Right renal pelvis (tissue), 4 donors: ENCODE results near the gene THEM5. TPM values are rescaled to one million over a fixed set of nuclear protein-coding genes. Genes with fewer than 3 reads are reported as not detected.
"Not testable (repeated sequence)": the region's sequence is repeated elsewhere in the genome, so short reads cannot be mapped to it uniquely, and the experiment has no call there.

ENCODE experiments used
- DNase-seq, 4 donors: peaks; one replicate each; pipeline ENCODE4 v3.0.0-alpha.2; 2013; ENCODE audit warnings: low read depth in 4 of 4, low spot score in 3 of 4, missing footprints in 1 of 4
- polyA plus RNA-seq, 4 donors: library from polyadenylated mRNA; unstranded; fragments of 120-200 nt; gene quantifications; one replicate each; pipeline ENCODE4 v1.2.1, GENCODE V29; 2013; ENCODE audit not compliant: insufficient read length in 4 of 4

THEM5 gene
- polyA plus RNA-seq, 4 donors: 0.60 to 1.3 (median 0.68) TPM

DNA sequence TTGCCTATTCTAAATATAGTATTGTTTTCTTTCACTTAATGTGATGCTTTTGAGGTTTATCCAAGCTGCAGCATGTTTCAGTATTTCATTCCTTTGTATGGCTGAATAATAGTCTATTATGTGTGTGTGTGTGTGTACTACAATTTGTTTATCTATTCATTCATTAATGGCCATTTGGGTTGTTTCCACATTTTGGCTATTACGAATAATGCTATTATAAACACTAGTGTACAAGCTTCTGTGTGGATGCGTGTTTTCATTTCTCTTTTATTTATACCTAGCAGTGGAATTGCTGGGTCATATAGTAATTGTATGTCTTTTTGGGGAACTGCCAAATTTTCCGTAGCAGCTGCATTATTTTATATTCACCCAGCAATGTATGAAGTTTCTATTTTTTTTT, 15.0 kb upstream of the THEM5 start:
- DNase-seq: peak in 2 of 4 donors; percentile 4 to 6

- DNase-seq: no peak
Observed at GRCh38 chr1:151867765-151868411, 14.4 kb upstream of the THEM5 start.

- no peak for DNase-seq
Observed at GRCh38 chr1:151867321-151867720, 13.8 kb upstream of the THEM5 start.

DNA sequence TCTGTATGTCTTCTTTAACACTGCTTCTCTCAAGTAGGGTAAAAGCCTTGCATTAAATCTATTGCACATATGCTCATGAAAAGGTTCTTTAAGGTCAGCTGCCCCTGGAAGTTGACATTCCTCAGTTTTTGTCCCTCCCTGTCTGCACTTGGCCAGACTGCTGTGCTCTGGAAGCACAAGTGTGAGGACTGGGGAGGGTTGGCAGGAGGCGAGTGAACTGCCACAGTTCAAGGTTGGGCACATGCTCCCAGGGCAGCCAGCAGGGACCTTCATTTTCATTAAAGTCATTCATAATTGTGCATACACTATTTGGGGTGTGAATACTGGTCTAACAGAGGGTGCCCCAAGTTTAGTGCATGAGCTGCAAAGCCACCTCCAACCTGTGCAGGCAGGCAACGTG, 10.9 kb upstream of the THEM5 start:
- no peak for DNase-seq

DNA sequence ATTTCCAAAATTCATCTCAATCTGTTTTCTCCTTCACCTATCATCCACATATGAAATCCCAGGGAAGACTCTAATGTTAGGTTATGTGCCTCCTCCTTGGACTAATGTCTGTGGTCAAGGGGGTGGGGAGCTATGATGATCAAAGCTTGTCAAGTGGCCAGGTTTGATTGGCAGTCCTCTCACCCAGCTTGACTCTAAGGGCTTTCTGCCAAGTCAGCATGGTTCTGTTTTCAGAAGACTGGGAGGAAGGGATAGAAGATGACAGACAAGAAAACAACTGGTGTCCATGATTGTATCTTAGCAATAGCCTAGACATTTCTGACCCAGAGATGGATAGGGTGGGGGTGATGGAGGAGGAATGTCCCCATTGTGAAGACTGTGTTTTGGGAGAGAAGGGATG, 9.1 kb upstream of the THEM5 start:
- DNase-seq: no peak

GRCh38 chr1:151860504-151861187, 7.1 kb upstream of the THEM5 start:
- DNase-seq: no peak

DNA sequence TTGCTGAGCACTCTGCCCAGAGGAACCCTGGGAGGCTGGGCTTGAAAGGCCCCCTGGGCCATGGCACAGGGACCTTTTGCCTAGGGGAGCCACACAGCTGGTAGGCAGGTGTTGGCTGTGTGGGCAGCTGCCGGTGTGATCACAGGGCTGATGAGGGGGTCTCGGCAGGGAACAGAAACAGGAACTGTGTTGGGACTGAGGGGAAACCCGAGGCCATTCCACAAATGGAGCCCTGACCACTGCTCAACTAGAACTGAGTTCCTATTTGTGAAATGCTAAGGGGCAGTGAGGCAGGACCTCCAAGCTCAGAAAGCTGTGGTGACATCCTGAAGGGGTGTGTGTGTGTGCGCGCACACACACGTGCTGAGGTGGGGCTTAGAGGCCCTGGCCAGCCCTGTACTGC, 6.4 kb upstream of the THEM5 start:
- DNase-seq: no peak

GRCh38 chr1:151858886-151859665, 5.6 kb upstream of the THEM5 start:
- DNase-seq: no peak

- no peak for DNase-seq
Observed at GRCh38 chr1:151858030-151858746, 4.7 kb upstream of the THEM5 start.

DNA sequence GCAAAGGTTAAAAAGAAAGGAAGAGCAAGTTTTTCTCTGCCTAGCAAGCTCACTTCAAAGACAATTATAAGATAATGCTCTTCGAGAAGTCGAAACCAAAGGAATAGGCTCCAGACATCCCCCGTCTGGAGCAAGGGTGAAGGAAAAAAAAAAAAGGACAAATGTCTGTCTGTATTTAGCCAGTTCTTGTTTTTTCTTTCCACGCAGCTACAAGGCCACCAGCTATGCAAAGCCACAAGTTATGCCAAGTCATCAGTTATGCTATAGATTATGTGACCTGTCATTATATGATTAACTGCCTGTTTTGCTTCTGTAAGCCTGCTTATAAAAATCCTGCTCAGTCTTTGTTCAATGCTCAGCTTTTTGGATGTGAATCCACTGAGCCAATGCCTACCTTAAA, 2.4 kb upstream of the THEM5 start:
- DNase-seq: no peak

GRCh38 chr1:151855516-151855915, 2.0 kb upstream of the THEM5 start:
- DNase-seq: not testable (repeated sequence)

- DNase-seq: no peak
Observed at GRCh38 chr1:151854658-151855057, 1.1 kb upstream of the THEM5 start.

GRCh38 chr1:151852733-151853132, 779 bp downstream of the THEM5 start:
- no peak for DNase-seq

- no peak for DNase-seq
Observed at GRCh38 chr1:151851886-151852285, 1.6 kb downstream of the THEM5 start.

GRCh38 chr1:151849871-151850270, 3.6 kb downstream of the THEM5 start:
- DNase-seq: no peak

- no peak for DNase-seq
Observed at GRCh38 chr1:151849126-151849525, 4.4 kb downstream of the THEM5 start.

GRCh38 chr1:151847867-151848596, 5.5 kb downstream of the THEM5 start:
- no peak for DNase-seq

GRCh38 chr1:151846686-151847237, 6.8 kb downstream of the THEM5 start:
- no peak for DNase-seq

DNA sequence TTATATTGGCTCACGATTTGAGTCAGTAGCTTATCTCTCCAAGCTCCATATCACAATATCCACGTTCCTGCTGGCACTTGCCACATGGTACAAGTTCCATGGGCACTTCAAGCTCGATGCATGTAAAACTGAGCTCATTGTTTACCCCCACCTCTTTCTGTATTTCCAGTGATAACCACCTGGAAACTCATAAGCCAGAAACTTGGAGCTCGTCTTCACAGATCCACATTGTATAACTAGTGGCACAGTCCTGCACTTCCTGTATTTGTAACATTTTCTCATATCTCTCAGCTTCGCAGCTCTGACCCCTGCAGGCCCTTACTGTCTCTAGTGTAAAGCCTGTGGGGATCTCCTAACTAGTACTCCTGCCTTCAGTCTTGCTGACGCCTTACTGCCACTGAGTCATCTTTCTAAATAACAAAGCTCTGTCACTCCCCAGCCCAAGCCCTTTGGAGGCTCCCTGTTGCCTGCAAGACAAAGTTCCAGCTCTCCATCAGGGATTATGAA, 7.4 kb downstream of the THEM5 start:
- DNase-seq: no peak

- no peak for DNase-seq
Observed at GRCh38 chr1:151843398-151843797, 10.1 kb downstream of the THEM5 start.
